ENCODE data around the gene PRRT4. TPM values are rescaled to one million over a fixed set of nuclear protein-coding genes. Genes with fewer than 3 reads are reported as not detected.
A peak's percentile ranks its signal among the peaks of the same experiment; 100 is the strongest.

Gene PRRT4
- total and polyA plus RNA-seq, 9 of the 15 experiments (the other 6 are each of a cell fraction or from before 2014, with no cell fraction given) = not detected

DNA sequence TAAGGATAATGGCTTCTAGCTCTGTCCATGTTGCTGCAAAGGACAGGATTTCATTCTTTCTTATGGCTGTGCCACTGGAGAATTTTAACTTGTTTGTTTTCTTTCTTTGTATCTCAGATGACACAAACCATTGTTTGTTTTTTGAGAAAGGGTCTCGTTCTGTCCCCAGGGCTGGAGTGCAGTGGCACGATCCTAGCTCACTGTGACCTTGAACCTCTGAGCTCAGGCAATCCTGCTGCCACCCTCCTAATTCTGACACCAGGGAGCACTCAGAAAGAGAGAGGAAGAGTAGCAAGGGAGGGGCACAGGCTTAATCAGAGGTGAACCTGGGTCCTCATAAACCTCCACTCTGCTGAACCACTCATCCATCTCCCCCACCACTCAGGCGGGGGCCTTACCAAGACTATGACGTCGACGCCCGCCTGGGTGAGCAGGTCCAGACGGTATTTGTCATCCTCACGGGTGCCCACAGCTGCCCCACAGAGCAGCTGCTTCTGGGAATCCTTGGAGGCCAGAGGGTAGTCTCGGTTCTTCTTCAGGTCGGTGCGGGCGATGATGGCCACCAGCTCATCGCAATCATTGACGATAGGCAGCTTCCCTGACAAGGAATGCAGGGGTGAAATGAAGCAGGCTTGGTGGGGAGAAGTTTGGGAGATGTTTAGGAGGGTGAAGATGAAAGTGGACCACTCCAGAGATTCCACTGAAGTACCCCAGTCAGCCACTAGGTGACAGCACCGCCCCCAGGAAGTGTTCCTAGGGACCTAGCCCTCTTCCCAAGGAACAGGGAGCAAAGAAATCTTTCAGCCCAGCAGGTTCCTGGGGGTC is 36.7 kb upstream of the PRRT4 start:
- WGBS (ENCODE audit: insufficient coverage, low coverage, missing lambda C conversion rate) = 53% methylated on average over 16 of the region's 16 CpGs
- H3K4me3 ChIP-seq = no peak overlapping the region
- no peak overlapping the region for H3K27ac ChIP-seq (ENCODE audit: extremely low read depth, low read depth, low read length)
- no peaks in the 10 kb centered on the region for H3K27me3 ChIP-seq (ENCODE audit: control insufficient read depth in 2 of 2, insufficient read depth in 2 of 2, low read length in 2 of 2)
- H3K4me1 ChIP-seq (replicated peaks in 1 of 2; ENCODE audit: control insufficient read depth in 2 of 2, insufficient read depth in 2 of 2, low read length in 2 of 2) = peaks cover 0 to 12% of the 10 kb centered on the region in 2 experiments; a peak in 2 of 5 replicates
- peak; percentile 86 for ATAC-seq
- no peak overlapping the region for H2AFZ ChIP-seq (ENCODE audit: low read depth, low read length)
- ChIA-PET POLR2A (interaction anchor here (0.6 to 1.8 kb wide), 6 partner anchors 8 to 54 kb away, joined by 3 to 6 read pairs (median 4); partner anchors contain the start of gene RBM28), CTCF (ENCODE audit: low intra/inter-chr PET ratio) (interaction anchor here (0.7 to 8.2 kb wide), 4 partner anchors 15 to 63 kb away, joined by 3 to 134 read pairs (median 9); no protein-coding TSS in a partner anchor)
- peaks cover 94% of the 10 kb centered on the region for H3K36me3 ChIP-seq (ENCODE audit: control insufficient read depth, insufficient read depth, low read length)
- DNase-seq (ENCODE audit: extremely low read depth in 1 of 4, low spot score in 3 of 4) = peak; percentile 73 to 79 (median 75)
- no peaks in the 10 kb centered on the region; the same call in 1 of the 3 replicates for H3K79me2 ChIP-seq (ENCODE audit: control insufficient read depth, insufficient read depth, low read length)
- no peak overlapping the region; a peak in 1 of 4 replicates for H3K9ac ChIP-seq (ENCODE audit: insufficient read depth in 1 of 2, low read depth in 2 of 2, low read length in 2 of 2)
- in situ Hi-C loops (cut with MboI) = no loop called here
- no TSS peak for BruUV-seq (replicated peaks)
- FAIRE-seq = peak; percentile 91
- intact Hi-C loops (cut with micrococcal nuclease) = loop anchor here (1.0 kb wide), 2 partner anchors 27 to 61 kb away; no protein-coding TSS in a partner anchor
- H3K9me1 ChIP-seq (ENCODE audit: control insufficient read depth, insufficient read depth, low read length) = no peaks in the 10 kb centered on the region
- H3K4me2 ChIP-seq (ENCODE audit: insufficient read depth, low read length) = no peak overlapping the region
- H3K9me3 ChIP-seq (replicated peaks; ENCODE audit: control insufficient read depth, insufficient read depth, low read depth, low read length) = no peaks in the 10 kb centered on the region
- peaks cover 5% of the 10 kb centered on the region; the same call in 1 of the 2 replicates for H4K20me1 ChIP-seq (replicated peaks; ENCODE audit: control insufficient read depth, insufficient read depth, low read length)
- no peak for TF ChIP-seq LARP7 (IDR thresholded peaks at IDR 0.05)
- TF ChIP-seq HLTF (IDR thresholded peaks at IDR 0.05) = no peak
- TF ChIP-seq E2F5 (CRISPR knock-in tag; IDR thresholded peaks at IDR 0.05) = no peak
- no peak for TF ChIP-seq C11orf30 (IDR thresholded peaks at IDR 0.05; ENCODE audit: low read depth)
- no peak for TF ChIP-seq SETDB1 (IDR thresholded peaks at IDR 0.05; ENCODE audit: low read length)
- TF ChIP-seq COPS2 (conservative IDR thresholded peaks at IDR 0.05) = no peak
- TF ChIP-seq NRF1 (conservative IDR thresholded peaks at IDR 0.05 in 1 of 2, IDR thresholded peaks at IDR 0.05 in 1 of 2) = no peak
- peak; percentile 93 to 98 for TF ChIP-seq RAD21 (CRISPR knock-in tag; conservative IDR thresholded peaks at IDR 0.05 in 1 of 2, IDR thresholded peaks at IDR 0.05 in 1 of 2)
- no peak for TF ChIP-seq SRSF7 (optimal IDR thresholded peaks at IDR 0.05; ENCODE audit: low read depth, low read length)
- no peak for TF ChIP-seq HDAC3 (IDR thresholded peaks at IDR 0.05; ENCODE audit: borderline replicate concordance, partially characterized antibody)
- no peak for TF ChIP-seq CBX3 (IDR thresholded peaks at IDR 0.05; ENCODE audit: borderline replicate concordance in 1 of 2, low read length in 2 of 2)
- TF ChIP-seq CREB1 (IDR thresholded peaks at IDR 0.05) = no peak
- TF ChIP-seq CREB1 (CRISPR knock-in tag; IDR thresholded peaks at IDR 0.05) = no peak
- TF ChIP-seq FOXM1 (IDR thresholded peaks at IDR 0.05; ENCODE audit: low read depth) = no peak
- TF ChIP-seq FOXM1 (CRISPR knock-in tag; IDR thresholded peaks at IDR 0.05; ENCODE audit: low read depth) = no peak
- TF ChIP-seq MBD2 (IDR thresholded peaks at IDR 0.05; ENCODE audit: borderline replicate concordance, low read depth) = no peak
- no peak for TF ChIP-seq ZKSCAN3 (CRISPR knock-in tag; IDR thresholded peaks at IDR 0.05)
- no peak for TF ChIP-seq CBX8 (IDR thresholded peaks at IDR 0.05; ENCODE audit: borderline replicate concordance, extremely low read depth, low read depth, low read length, poor library complexity, severe bottlenecking)
- TF ChIP-seq TCF3 (CRISPR knock-in tag; IDR thresholded peaks at IDR 0.05) = no peak
- TF ChIP-seq, protein P1, sequence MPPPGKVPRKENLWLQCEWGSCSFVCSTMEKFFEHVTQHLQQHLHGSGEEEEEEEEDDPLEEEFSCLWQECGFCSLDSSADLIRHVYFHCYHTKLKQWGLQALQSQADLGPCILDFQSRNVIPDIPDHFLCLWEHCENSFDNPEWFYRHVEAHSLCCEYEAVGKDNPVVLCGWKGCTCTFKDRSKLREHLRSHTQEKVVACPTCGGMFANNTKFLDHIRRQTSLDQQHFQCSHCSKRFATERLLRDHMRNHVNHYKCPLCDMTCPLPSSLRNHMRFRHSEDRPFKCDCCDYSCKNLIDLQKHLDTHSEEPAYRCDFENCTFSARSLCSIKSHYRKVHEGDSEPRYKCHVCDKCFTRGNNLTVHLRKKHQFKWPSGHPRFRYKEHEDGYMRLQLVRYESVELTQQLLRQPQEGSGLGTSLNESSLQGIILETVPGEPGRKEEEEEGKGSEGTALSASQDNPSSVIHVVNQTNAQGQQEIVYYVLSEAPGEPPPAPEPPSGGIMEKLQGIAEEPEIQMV (tag; conservative IDR thresholded peaks at IDR 0.05; ENCODE audit: low read depth) = no peak
- no peak for TF ChIP-seq HMG20B (CRISPR knock-in tag; IDR thresholded peaks at IDR 0.05)
- TF ChIP-seq MED1 (CRISPR knock-in tag; IDR thresholded peaks at IDR 0.05; ENCODE audit: borderline replicate concordance) = no peak

All from K562 (cell line).